A172 (cell line): Measurements from ENCODE around the gene KCNQ4. TPM values are rescaled to one million over a fixed set of nuclear protein-coding genes. Genes with fewer than 3 reads are reported as not detected.

Experiments
- DNase-seq: peaks from one replicate; pipeline ENCODE4 v3.0.0-alpha.2; 2015; ENCODE audit warnings: low spot score
- total RNA-seq: library from RNA; depleted of rRNA; stranded (reverse); fragments of >200 nt; shearing (Covaris generic); gene quantifications from 2 replicates; pipeline ENCODE4 v1.2.3, GENCODE V29; 2014

KCNQ4 gene
- total RNA-seq, 1 experiment from 2014 or later = not detected

DNA sequence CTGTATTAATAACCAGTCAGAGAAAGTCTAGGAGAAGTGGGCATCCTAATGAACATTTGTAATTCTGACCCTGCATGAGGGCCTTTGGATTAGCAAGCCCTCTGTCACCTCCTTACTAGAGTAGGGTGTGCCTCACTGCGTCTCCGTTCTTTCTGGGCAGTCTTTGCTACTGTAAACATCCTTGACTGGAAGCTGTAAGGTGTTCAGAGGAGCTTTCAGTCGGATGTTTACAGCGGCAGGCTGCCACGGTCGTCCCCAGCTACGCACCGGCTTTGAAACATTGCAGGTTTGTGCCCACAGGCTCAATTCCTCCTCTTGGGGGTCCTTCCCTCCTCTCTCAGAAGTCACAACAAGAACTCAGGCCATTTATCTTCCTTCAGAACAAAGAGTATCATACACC is 29.4 kb upstream of the KCNQ4 start:
- no peak for DNase-seq

DNA sequence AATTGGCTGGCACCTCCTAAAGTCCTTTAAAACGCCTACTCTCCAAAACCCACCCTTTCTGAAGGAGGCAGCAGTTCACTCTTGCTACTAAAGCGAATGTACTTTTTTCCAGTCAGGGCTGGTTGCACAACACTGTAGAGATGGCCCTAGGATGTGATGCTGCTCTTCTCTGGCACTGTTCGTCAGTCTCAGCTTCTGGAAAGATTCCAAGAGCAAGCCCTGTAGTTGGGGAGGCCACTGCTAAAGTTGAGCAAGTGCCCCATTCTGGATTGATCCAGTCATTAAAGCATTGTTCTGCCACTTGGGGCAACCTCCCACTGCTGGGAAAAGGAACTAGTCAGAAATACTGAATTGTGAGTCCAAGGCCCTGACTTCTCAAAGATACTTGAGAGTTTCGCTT is 28.5 kb upstream of the KCNQ4 start:
- no peak for DNase-seq

DNA sequence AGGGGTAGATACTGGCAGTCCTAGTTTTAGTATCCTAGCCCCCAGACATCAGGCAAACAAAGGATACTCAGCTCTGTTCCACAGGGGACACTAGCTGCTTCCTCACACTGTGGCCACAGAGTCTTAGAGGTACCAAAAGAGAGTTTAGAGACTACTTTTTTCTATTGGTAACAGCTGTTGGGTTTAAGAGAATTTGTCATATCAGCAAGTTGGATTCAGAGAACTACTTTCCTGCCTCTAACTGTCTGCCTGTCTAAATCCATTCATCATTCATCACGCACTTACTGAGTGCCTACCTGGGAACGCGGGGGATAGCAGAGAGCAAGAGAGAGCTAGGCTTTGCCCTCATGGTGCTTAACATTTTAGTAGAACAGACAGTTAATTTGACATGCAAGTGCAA is 27.1 kb upstream of the KCNQ4 start:
- DNase-seq = no peak

DNA sequence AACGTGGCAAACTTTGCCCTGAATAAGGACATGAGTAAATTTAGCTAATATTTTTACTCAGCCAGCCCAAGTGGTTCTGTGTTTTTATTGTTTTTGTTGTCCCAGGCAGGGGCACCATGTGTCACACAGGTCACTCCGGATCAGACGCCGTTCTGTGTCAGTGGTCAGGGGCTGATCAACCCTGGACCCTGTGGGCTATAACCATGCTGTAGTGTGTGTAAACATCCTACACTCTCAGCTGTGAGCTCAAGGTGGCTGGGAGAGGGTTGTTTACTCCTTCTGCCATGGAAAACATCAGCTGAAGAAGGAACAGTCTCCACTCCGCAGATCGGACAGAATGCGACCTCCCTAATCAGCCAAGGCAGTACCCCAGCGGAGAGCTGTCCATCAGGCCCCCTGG is 26.5 kb upstream of the KCNQ4 start:
- DNase-seq = no peak

DNA sequence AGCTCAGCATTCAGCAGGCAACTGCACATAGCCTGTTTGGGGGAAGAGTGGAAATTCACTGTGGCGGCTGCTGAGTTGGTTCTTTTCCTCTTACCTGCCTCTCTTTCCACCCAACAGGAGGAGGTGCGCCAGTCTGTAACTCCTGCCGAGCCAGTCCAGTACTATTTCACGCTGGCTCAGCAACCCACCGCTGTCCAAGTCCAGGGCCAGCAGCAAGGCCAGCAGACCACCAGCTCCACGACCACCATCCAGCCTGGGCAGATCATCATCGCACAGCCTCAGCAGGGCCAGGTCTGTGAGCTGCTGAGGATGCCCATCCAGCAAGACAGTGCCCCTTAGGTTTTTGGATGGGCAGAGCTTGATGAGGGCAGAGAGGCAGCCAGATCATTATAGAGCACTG is 25.6 kb upstream of the KCNQ4 start:
- DNase-seq = no peak

DNA sequence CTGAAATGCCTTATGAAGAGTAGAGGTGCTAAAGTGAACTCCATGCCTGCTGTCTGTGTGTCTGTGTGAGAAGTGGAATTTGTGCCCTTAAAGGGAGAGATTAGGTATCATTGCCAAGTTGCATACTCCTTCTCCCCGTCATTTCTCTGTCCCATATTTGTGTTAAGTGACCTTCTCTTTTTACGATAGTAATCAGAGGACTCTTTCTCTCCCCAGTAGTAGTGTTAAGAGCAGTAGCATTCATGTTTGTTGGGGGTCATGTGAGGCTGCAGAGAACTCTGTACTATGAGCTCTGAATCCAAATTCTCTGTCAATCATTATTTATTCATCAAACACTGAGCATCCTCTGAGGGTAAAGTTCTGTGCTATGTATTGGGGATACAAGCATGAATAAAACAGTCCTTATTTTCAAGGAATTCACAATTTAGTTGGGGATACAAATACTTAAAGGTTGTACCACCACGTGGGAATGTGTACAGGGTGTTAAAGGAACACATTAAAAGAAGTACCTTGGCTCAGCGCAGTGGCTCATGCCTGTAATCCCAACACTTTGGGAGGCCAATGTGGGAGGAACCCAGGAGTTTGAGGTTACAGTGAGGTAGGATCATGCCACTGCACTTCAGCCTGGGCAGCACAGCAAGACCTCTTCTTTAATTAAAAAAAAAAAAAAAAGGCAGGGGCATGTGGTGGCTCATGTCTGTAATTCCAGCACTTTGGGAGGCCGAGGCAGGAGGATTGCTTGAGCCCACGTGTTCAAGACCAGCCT is 24.8 kb upstream of the KCNQ4 start:
- no peak for DNase-seq

DNA sequence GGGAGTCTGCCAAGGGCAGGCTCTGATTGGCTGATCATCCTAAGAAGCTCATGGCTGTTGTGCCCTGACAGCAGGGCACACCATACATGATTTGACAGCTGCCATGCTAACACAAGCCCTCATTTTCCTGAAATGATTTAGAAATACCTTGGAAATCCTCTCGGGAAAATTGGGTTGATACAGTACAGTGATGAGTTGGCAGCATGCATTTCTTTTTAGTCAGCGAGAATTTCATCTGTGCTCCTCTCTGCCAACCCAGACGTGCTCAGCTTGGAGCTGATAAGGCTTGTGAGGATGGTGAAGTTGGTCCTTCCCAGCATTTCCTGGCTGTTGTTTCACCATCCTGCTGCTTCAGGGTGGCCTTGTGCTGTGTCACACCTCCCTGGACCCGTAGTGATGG is 22.6 kb upstream of the KCNQ4 start:
- DNase-seq = peak; percentile 20

DNA sequence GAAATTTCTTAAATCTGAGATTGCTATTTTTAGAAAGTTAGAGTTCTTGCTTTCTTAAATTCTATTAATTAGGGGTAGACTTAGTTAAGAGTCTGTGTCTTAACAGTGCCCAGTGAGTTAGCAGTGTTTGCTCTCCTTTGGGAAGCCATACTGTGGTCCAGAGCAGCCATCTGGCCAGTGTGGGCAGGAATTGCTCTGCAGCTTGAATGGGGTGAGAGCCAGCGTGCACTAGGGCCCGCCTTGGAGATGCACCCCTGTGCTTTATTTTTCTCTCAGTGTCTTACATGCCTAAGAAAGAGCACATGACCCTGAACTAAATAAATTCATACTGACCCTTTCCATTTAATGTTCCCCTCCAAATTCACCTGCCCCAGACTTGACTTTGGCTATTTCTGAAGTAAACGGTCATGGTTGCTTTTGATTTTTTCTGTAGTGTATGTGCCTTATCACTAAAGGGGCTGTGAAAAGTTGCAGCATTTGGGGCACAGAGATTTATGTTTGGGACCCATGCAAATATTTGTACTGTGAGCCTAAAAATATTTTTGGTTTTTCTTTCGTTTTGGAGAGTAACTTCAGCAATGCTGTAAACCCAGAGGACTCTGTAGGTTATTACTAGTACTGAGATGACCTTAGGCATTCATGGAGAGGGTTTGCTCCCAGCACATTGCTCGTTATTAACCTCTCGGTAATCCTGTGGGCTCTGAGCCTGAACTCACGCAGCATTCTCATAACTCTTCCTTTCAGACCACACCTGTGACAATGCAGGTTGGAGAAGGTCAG is 21.3 kb upstream of the KCNQ4 start:
- DNase-seq = no peak

DNA sequence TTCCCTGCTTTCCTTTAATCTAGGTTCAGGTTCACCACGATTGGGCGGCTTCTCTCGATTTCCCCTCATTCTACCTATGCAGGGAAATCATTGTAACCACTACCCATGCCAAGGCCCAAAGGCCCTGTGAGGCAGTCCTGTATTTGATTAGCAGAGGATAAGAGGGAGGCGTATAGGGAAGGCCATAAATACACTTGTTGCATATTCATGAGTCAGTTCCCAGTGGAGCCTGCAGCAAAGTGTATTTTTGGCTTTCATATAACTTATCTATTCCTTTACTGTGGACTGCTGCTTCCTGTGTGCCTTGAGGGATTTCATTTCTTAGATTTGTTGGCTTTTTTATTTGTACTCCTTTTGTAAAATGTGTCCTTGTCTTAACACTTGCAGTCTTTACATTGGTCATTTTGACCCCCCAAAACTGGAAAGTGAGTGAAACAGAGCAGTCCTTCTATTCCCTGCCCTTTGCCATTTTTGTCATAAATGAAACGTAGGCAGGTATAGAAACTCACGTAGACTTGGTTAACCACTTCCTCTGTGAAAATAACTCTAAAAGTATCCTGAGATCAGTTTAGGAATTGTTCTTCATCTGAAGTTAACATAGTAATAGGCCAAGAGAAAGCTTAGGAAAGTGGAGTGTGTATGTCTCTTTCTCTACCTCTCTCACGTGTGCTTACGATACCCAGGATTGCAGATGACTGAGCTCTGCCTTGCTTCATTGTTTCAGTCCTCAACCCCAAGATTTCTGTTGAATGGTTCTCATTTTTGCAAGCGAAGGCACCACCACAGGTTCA is 19.6 kb upstream of the KCNQ4 start:
- DNase-seq = no peak

DNA sequence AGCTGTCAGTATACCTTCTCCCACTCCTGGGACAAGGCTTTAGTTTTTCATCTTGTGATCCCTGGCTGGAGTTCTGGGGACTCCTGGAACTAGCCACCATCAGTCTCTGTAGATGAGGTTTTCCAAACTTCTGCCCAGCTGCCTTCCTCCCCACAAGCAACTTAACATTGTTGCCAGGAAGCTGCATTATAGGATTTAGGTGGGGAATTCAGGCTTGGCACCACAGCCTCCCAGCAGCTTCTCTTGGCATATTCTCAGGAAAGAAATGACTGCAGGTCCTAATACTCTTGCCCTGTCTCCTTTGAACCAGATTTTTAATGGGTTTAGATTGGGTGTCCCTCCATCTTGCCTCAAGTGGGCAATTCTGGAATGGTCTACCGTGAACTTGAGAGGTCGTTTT is 18.6 kb upstream of the KCNQ4 start:
- no peak for DNase-seq

DNA sequence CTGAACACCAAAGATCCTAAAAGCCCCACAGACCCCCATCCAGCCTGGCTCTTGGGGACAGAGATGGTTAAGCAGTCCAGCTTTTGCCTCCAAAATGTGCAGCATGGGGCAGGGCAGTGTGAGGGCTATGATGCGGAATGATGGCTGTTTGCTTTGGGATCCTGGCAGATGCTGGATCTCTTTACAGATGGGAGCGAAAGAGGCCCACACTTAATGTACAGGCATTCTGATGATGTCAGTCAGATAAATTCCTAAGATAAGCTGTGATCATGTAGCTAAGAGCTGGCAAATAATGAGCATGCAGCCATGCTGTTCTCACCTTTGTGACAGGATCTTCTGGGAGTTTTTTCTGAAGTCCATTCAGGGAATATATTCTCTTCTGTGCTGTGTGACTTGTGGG is 17.6 kb upstream of the KCNQ4 start:
- no peak for DNase-seq

DNA sequence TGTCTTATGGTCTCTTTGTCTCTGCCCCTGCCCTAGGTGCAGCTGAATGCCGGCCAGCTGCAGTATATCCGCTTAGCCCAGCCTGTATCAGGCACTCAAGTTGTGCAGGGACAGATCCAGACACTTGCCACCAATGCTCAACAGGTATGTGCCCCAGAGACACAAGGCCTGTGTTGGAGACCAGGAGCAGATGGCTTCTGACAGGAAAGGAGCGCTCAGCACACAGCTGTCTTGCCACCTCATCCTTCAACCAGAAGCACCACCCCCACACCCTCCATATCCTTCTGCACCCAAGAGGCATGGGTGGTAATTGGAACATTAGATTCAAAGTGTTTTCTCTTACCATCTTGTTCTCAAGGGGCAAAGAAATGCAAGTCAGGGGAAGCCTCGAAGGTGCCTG is 17.0 kb upstream of the KCNQ4 start:
- no peak for DNase-seq

DNA sequence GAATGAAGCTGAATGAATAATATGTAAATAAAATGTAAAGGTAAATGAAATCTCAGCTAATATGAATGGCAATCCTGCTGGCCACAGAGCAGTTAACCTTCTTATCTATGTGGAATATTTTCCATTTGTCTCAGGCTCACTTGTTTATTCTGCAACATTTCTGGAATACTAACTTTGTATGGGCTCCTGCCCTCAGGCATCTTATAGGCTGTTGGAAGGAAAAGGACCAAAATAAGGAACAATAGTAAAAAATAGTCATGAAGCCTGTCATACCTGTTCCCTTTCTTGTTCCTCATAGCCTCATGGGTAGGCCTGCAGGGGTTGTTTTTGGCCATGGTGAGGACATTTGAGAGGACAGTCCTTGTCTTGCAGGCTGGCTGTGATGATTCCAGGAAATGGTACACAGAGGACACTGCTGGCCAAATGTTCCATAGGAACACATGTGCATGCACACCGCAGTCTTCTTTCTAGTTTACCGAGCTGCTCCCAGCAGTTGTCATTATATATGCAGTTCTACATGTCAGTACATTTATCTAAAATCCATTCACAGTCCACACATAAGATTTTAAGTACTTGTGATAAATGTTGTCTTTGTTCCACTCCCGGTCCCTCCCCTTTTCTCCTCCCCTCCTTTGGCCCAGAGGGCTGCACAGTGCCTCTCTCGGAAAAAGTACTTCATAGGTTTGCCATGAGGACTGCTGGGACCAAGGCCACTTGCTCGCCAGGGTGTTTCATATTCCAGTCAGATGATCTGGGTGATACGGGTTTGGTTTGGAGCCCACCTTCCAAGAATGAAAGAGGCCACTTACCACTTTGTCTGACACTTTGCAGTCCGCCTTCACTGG is 15.2 kb upstream of the KCNQ4 start:
- no peak for DNase-seq

DNA sequence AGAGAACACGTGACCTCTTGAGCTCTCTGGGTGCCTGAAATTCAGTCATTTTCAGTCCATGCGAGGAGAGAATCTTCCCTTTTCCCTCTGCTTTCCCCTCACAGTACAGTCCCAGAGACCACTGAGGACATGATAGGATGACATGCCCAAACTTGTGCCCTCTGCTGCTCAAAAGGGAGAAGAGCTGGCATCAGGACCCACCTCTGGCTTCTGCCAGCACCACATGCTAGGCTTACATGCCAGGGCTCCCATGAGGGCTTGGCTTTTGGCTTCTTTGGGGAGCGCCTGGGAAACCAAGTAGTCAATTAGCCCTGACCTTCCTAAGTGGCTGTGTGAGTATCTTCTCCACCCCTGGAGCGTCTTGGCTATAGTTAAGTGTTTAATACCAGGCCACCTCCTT is 13.8 kb upstream of the KCNQ4 start:
- DNase-seq = no peak

DNA sequence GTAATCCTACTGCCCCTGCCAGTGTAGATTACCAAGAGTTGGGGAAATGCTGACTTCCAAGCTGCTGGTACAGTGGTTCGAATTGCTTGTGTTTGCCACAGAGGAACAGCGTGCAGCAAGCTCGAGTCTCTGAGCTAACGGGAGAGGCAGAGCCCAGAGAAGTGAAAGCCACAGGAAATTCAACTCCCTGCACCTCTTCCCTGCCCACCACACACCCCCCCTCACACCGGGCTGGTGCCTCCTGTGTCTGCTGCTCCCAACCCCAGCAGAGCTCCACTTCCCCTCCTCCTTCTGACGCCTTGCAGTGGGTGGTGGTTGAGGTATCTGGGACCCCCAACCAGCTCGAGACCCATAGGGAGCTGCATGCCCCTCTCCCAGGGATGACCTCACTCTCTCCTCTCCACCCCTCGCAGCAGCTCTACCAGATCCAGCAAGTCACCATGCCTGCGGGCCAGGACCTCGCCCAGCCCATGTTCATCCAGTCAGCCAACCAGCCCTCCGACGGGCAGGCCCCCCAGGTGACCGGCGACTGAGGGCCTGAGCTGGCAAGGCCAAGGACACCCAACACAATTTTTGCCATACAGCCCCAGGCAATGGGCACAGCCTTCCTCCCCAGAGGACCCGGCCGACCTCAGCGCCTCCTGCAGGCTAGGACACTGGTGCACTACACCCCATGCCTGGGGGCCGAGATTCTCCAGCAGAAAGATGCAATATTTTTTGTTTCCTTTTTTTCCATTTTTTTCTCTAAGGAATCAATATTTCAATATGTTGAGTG is 13.1 kb upstream of the KCNQ4 start:
- no peak for DNase-seq

DNA sequence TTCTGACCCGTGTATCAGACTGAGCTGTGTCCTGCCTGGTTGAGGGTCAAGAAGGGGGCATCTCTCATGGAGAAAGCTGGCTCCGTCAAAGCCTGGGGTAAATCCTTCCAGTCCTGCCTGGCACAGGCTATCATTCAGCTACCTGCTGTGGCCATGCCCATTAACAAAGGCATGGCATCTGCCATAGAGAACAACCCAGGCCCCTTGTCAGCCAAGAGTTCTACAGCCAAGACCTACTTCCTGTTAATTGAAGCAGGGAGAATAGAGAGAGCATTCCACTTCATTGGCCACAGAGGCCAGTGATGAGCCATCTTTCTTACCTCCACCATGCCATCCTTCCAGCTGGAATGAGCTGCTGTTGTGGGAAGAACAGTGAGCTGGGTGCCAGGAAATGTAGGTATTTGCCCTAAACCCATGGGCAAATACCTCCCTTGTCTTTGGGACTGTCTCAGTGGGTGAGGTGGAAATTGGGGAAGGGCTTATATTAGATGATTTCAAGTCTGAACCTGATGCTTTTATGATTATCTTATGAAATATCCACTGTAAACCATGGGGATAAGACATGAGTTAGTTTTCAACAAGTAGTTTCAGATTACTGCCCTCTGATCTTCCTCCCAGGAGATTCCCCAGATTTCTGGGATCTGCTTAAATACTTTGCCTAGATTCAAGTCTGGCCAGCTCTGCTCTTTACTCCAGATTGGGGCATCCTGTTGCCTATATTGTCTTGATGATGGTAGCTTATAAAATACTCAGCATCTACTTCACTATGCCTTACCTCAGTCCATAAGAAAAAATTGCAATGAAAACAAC is 11.2 kb upstream of the KCNQ4 start:
- no peak for DNase-seq

DNA sequence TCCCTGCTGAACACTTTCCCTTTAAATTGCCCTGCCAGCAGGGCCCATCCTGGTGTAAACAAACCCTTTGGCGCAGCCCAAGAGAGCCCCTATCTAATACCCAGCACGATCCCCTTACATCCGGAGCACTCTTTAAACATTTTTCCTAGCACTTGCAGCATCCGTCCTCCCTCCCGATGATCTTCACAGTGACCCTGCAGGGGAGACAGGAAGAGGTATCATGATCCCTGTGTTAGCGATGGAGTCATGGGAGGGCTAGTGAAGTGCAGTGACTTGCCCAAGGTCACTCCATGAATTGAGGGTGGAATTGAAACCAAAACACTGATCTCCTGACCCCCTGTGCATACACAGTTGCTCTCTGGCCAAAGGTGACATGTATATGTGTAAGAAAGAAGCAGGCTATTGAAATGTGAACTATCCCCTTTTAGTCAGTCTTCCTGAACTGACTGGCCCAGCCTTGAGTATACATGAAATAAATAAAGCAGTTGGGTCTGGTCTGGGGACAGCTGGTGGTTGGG is 9.8 kb upstream of the KCNQ4 start:
- DNase-seq = no peak

DNA sequence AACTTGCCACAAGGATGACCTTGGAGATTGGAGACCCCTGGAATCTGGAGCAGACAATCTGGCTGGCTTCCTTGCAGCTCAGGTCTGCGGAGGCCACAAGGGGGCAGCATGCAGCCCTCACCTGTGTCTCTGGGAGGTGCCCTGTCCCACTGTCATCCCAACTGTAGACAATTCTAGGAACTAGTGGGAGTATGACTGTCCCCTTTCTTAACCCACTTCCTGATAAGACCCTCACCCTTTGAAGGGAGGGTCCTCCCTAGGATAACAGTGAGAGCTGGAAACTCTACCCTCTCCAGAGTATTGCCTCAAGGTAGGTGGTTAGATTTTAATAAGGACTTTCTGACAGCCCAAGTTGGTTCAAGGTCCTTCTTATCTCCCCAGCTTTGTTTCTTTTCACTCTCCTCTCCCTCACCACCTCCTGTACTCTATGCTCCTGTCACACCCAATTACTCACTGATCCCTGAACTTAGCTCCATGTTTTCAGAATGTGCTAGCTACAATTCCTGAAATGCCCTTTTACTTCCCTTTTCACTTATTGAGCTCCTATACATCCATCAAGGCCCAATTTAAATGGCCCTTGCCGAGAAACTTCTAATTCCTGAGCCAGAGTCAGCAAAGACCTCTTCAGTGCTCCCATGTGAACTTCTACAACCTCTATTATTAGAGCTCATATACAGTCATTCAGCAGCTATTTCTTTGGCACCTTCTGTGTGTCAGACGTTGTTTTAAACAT is 9.2 kb upstream of the KCNQ4 start:
- DNase-seq = no peak
